HCT116 (cell line): ENCODE data around the gene SLC25A44. TPM values are rescaled to one million over a fixed set of nuclear protein-coding genes. Genes with fewer than 3 reads are reported as not detected.

Experiments
- ATAC-seq: fragments of 200-7000 bp; cut with Tn5 transposase; 2 replicates; pipeline ENCODE4 v1.9.1; 2020; ENCODE audit warnings: mild to moderate bottlenecking, moderate library complexity
- BruUV-seq: library from RNA; stranded (reverse); fragments of 400-500 nt; replicated peaks from 2 replicates; lab custom pipeline; 2021; lab: Mats Ljungman, UMichigan
- CTCF ChIA-PET: fragments of 300-600 bp; sonication (Branson Sonifier 250); formaldehyde crosslinking; loops from one replicate; lab custom pipeline; 2021; ENCODE audit warnings: antibody characterized with exemption; lab: Charles Lee
- POLR2A ChIA-PET: fragments of 300-600, 350-600 bp; sonication (Branson Sonifier 250); formaldehyde crosslinking; loops from one replicate; lab custom pipeline; 2021; ENCODE audit warnings: antibody characterized with exemption; lab: Charles Lee
- RAD21 ChIA-PET, 2 experiments: fragments of 300-600 bp; sonication (Branson Sonifier 250); formaldehyde crosslinking; loops; one replicate each; lab custom pipeline; 2023; ENCODE audit warnings: low total read pairs in 2 of 2; ENCODE audit not compliant: uncharacterized antibody in 2 of 2, unreplicated experiment in 2 of 2, low non-redundant PET in 1 of 2; lab: Charles Lee
- DNase-seq: peaks from one replicate; pipeline ENCODE4 v3.0.0-alpha.2; 2010; ENCODE audit warnings: low read depth, low spot score
- H2AFZ ChIP-seq: fragments of 200-600 bp; shearing (Covaris generic), sonication (generic); 2 replicates; pipeline ENCODE4 v1.6.1; 2017; ENCODE audit warnings: low read depth, mixed run types, mixed read lengths, antibody characterized with exemption, low read length; ENCODE audit not compliant: poor library complexity, severe bottlenecking
- H3K27ac ChIP-seq: 2 replicates; pipeline ENCODE4 v1.5.1; 2012; ENCODE audit warnings: low read depth, low read length
- H3K27me3 ChIP-seq: fragments of 200-600 bp; sonication (generic); 2 replicates; pipeline ENCODE4 v1.6.1; 2016; ENCODE audit warnings: mixed run types, low read length, mixed read lengths; ENCODE audit not compliant: insufficient read depth
- H3K36me3 ChIP-seq, 2 experiments: fragments of 200-500 bp in 1 of 2; fragments of 200-600 bp in 1 of 2; sonication (Bioruptor generic) in 1 of 2; sonication (generic) in 1 of 2; 2 replicates each; pipeline versions ENCODE4 v1.5.1 to v1.6.1; 2014 to 2016; ENCODE audit warnings: low read length in 2 of 2, inconsistent platforms in 1 of 2, mixed read lengths in 1 of 2, mixed run types in 1 of 2; ENCODE audit not compliant: insufficient read depth in 2 of 2, control insufficient read depth in 1 of 2
- H3K4me1 ChIP-seq, 2 experiments: fragments of 200-600 bp in 1 of 2; sonication (generic) in 1 of 2; 2 replicates each; pipeline versions ENCODE4 v1.5.1 to v1.6.1; 2012 to 2017; ENCODE audit warnings: low read length in 2 of 2, inconsistent platforms in 1 of 2, mild to moderate bottlenecking in 1 of 2, mixed read lengths in 1 of 2, mixed run types in 1 of 2, moderate library complexity in 1 of 2; ENCODE audit not compliant: insufficient read depth in 2 of 2, control insufficient read depth in 1 of 2
- H3K4me2 ChIP-seq: fragments of 200-600 bp; sonication (generic); 2 replicates; pipeline ENCODE4 v1.6.1; 2017; ENCODE audit warnings: mixed run types, low read length, mixed read lengths
- H3K4me3 ChIP-seq, 2 experiments: fragments of 200-600 bp in 1 of 2; sonication (generic) in 1 of 2; replicated peaks in 1 of 2; 2 replicates each; pipeline ENCODE4 v1.5.1; 2011 to 2016; ENCODE audit warnings: low read length in 2 of 2, control low read depth in 1 of 2, low read depth in 1 of 2, mild to moderate bottlenecking in 1 of 2, mixed read lengths in 1 of 2, mixed run types in 1 of 2
- H3K79me2 ChIP-seq: fragments of 200-600 bp; sonication (generic); 2 replicates; pipeline ENCODE4 v1.6.1; 2017; ENCODE audit warnings: mild to moderate bottlenecking, mixed run types, low read length, moderate library complexity, mixed read lengths; ENCODE audit not compliant: insufficient read depth
- H3K9ac ChIP-seq: fragments of 200-600 bp; sonication (generic); 2 replicates; pipeline ENCODE4 v1.6.1; 2016; ENCODE audit warnings: low read length, mixed read lengths
- H3K9me2 ChIP-seq: fragments of 200-600 bp; sonication (generic), shearing (Covaris generic); 2 replicates; pipeline ENCODE4 v1.6.1; 2017; ENCODE audit warnings: mixed run types, mild to moderate bottlenecking, moderate library complexity; ENCODE audit not compliant: insufficient read depth
- H3K9me3 ChIP-seq, 2 experiments: fragments of 200-500 bp in 1 of 2; fragments of 200-600 bp in 1 of 2; sonication (Bioruptor generic) in 1 of 2; sonication (generic) in 1 of 2; 2 replicates each; pipeline ENCODE4 v1.6.1; 2014 to 2017; ENCODE audit warnings: low read length in 2 of 2, mixed read lengths in 2 of 2, inconsistent platforms in 1 of 2, low read depth in 1 of 2, mild to moderate bottlenecking in 1 of 2, mixed run types in 1 of 2, moderate library complexity in 1 of 2; ENCODE audit not compliant: control insufficient read depth in 1 of 2, insufficient read depth in 1 of 2
- H4K20me1 ChIP-seq: fragments of 200-600 bp; sonication (generic), shearing (Covaris generic); 2 replicates; pipeline ENCODE4 v1.6.1; 2017; ENCODE audit warnings: mixed run types, mild to moderate bottlenecking, moderate library complexity; ENCODE audit not compliant: insufficient read depth
- ATF3 ChIP-seq: IDR thresholded peaks from 2 replicates; pipeline ENCODE4 v1.6.1; 2012
- CTCF ChIP-seq, 3 experiments: fragments of 200-600 bp in 1 of 3; sonication (generic) in 1 of 3; IDR thresholded peaks in 2 of 3; conservative IDR thresholded peaks in 1 of 3; 2 replicates each; pipeline ENCODE4 v1.5.1; 2012 to 2017; ENCODE audit warnings: low read depth in 2 of 3, low read length in 2 of 3, antibody characterized with exemption in 1 of 3, borderline replicate concordance in 1 of 3, control low read depth in 1 of 3, mild to moderate bottlenecking in 1 of 3, mixed read lengths in 1 of 3, mixed run types in 1 of 3, moderate library complexity in 1 of 3; ENCODE audit not compliant: insufficient read depth in 1 of 3
- EGR1 ChIP-seq: IDR thresholded peaks from 2 replicates; pipeline ENCODE4 v1.6.1; 2012; ENCODE audit warnings: low read depth
- EZH2 ChIP-seq: fragments of 200-600 bp; sonication (generic); IDR thresholded peaks from 2 replicates; pipeline ENCODE4 v1.6.1; 2017; ENCODE audit warnings: antibody characterized with exemption, mixed run types
- RAD21 ChIP-seq: IDR thresholded peaks from 2 replicates; pipeline ENCODE4 v1.6.1; 2012; ENCODE audit warnings: low read depth, mild to moderate bottlenecking
- SRF ChIP-seq: IDR thresholded peaks from 2 replicates; pipeline ENCODE4 v1.6.1; 2012; ENCODE audit warnings: low read depth
- TCF7L2 ChIP-seq: IDR thresholded peaks from 2 replicates; pipeline ENCODE4 v1.7.0; 2011; ENCODE audit warnings: borderline replicate concordance, inconsistent platforms; ENCODE audit not compliant: insufficient read depth, insufficient read length; ENCODE audit errors: extremely low read depth
- ZFX ChIP-seq: fragments of 450-650 bp; IDR thresholded peaks from 2 replicates; pipeline ENCODE4 v1.6.1; 2017
- intact Hi-C: fragments of 100-400 bp; cut with micrococcal nuclease; formaldehyde crosslinking; loops from 2 replicates; pipeline ENCODE4 v1.10.0; 2022
- total RNA-seq: library from RNA; stranded (reverse); gene quantifications from one replicate; pipeline ENCODE4 v1.2.1, GENCODE V29; 2021; ENCODE audit not compliant: unreplicated experiment

Gene SLC25A44
- total RNA-seq, 1 experiment from 2014 or later: 17.5 TPM

GRCh38 chr1:156150333-156151011, 43.4 kb upstream of the SLC25A44 start:
- TF ChIP-seq ATF3 (no peak), RAD21 (no peak), ZFX (no peak), EGR1 (no peak), EZH2 (no peak)
- ChIA-PET POLR2A (no interaction called here), CTCF (interaction anchor here (0.9 to 1.7 kb wide), 2 partner anchors 20 to 75 kb away, joined by 3 to 4 read pairs; no protein-coding TSS in a partner anchor)

GRCh38 chr1:156151093-156151688, 42.7 kb upstream of the SLC25A44 start:
- Histone ChIP-seq H3K4me2 (no peak overlapping the region), H4K20me1 (no peaks in the 10 kb centered on the region), H3K27ac (no peak overlapping the region), H3K9me2 (no peaks in the 10 kb centered on the region), H3K27me3 (no peaks in the 10 kb centered on the region; the same call in 1 of the 2 replicates), H3K9me3 (no peaks in the 10 kb centered on the region), H3K9ac (no peak overlapping the region), H3K36me3 (no peaks in the 10 kb centered on the region), H3K79me2 (no peaks in the 10 kb centered on the region), H2AFZ (no peak overlapping the region), H3K4me1 (peaks cover 3 to 5% of the 10 kb centered on the region in 2 experiments; a peak in 3 of 4 replicates), H3K4me3 (no peak overlapping the region)
- ATAC-seq (no peak), DNase-seq (no peak)
- ChIA-PET RAD21 (interaction anchor here in 1 of 2 experiments (0.6 kb wide), 1 partner anchor 74 kb away, joined by 4 read pairs; no protein-coding TSS in a partner anchor), POLR2A (no interaction called here), CTCF (interaction anchor here (0.9 to 1.7 kb wide), 3 partner anchors 21 to 74 kb away, joined by 3 to 4 read pairs (median 3); partner anchors contain the start of gene PMF1)
- TF ChIP-seq CTCF (IDR thresholded peaks at IDR 0.05 in 2 of 3, conservative IDR thresholded peaks at IDR 0.05 in 1 of 3; ENCODE audit: borderline replicate concordance in 1 of 3, insufficient read depth in 1 of 3, low read depth in 2 of 3, low read length in 2 of 3) (no peak), TCF7L2 (no peak), SRF (no peak)
- intact Hi-C loops: no loop called here
- no TSS peak for BruUV-seq

More at GRCh38 chr1:156150333-156151011, 43.4 kb upstream of the SLC25A44 start:
- no peak overlapping the region for H2AFZ ChIP-seq
- RAD21 ChIA-PET: no interaction called here
- H4K20me1 ChIP-seq: no peaks in the 10 kb centered on the region
- no peak for ATAC-seq
- H3K9me2 ChIP-seq: no peaks in the 10 kb centered on the region
- no peak overlapping the region for H3K4me3 ChIP-seq
- DNase-seq: no peak
- H3K79me2 ChIP-seq: no peaks in the 10 kb centered on the region
- H3K9ac ChIP-seq: no peak overlapping the region
- H3K4me2 ChIP-seq: no peak overlapping the region
- no peaks in the 10 kb centered on the region; the same call in 1 of the 2 replicates for H3K27me3 ChIP-seq
- no TSS peak for BruUV-seq
- no peak overlapping the region for H3K27ac ChIP-seq
- no peaks in the 10 kb centered on the region for H3K9me3 ChIP-seq
- H3K4me1 ChIP-seq: peaks cover 8 to 12% of the 10 kb centered on the region in 2 experiments
- no peaks in the 10 kb centered on the region for H3K36me3 ChIP-seq
- intact Hi-C loops: no loop called here
